GM12874 (cell line): Measurements from ENCODE around the gene GSK3B.

Experiments
- CTCF ChIP-seq: IDR thresholded peaks from 2 replicates; pipeline ENCODE4 v1.5.1; 2011; ENCODE audit warnings: low read depth, mild to moderate bottlenecking, control low read depth, low read length, moderate library complexity; ENCODE audit not compliant: insufficient read depth

GSK3B gene

GRCh38 chr3:119899192-119899511 is 195.1 kb downstream of the GSK3B start:
- no peak for TF ChIP-seq CTCF

- no peak for TF ChIP-seq CTCF
Measured at GRCh38 chr3:119898478-119899191, 195.6 kb downstream of the GSK3B start.

GRCh38 chr3:119894195-119894594 is 200.1 kb downstream of the GSK3B start:
- no peak for TF ChIP-seq CTCF

GRCh38 chr3:119893769-119894168 is 200.5 kb downstream of the GSK3B start:
- no peak for TF ChIP-seq CTCF

- peak; percentile 53 for TF ChIP-seq CTCF
Measured at GRCh38 chr3:119891944-119892721, 202.1 kb downstream of the GSK3B start.

GRCh38 chr3:119885746-119886530 is 208.3 kb downstream of the GSK3B start:
- TF ChIP-seq CTCF, result no peak

GRCh38 chr3:119884161-119884557 is 210.1 kb downstream of the GSK3B start:
- TF ChIP-seq CTCF, result no peak
